GM19395 (cell line): ENCODE data around the gene SPEF2.

Experiments
- ATAC-seq: cut with Tn5 transposase; IDR thresholded peaks from one replicate; pipeline ENCODE4 v1.9.1; 2021; ENCODE audit warnings: mild to moderate bottlenecking, moderate library complexity; ENCODE audit not compliant: unreplicated experiment

SPEF2 gene

GRCh38 chr5:35698047-35698808 is 80.6 kb downstream of the SPEF2 start:
- ATAC-seq = no peak

- no peak for ATAC-seq
Observed at GRCh38 chr5:35707659-35708058, 90.0 kb downstream of the SPEF2 start.

GRCh38 chr5:35709688-35710087 is 92.0 kb downstream of the SPEF2 start:
- ATAC-seq = no peak

GRCh38 chr5:35717718-35718117 is 100.1 kb downstream of the SPEF2 start:
- no peak for ATAC-seq

GRCh38 chr5:35735718-35736117 is 118.1 kb downstream of the SPEF2 start:
- no peak for ATAC-seq

- no peak for ATAC-seq
Observed at GRCh38 chr5:35736280-35736679, 118.6 kb downstream of the SPEF2 start.

- no peak for ATAC-seq
Observed at GRCh38 chr5:35741126-35741716, 123.6 kb downstream of the SPEF2 start.

- ATAC-seq = no peak
Observed at GRCh38 chr5:35741971-35742370, 124.3 kb downstream of the SPEF2 start.

GRCh38 chr5:35743644-35744043 is 126.0 kb downstream of the SPEF2 start:
- ATAC-seq = no peak

- no peak for ATAC-seq
Observed at GRCh38 chr5:35745193-35745592, 127.5 kb downstream of the SPEF2 start.

- ATAC-seq = no peak
Observed at GRCh38 chr5:35745660-35746059, 128.0 kb downstream of the SPEF2 start.

- ATAC-seq = no peak
Observed at GRCh38 chr5:35752012-35752411, 134.3 kb downstream of the SPEF2 start.

- no peak for ATAC-seq
Observed at GRCh38 chr5:35753500-35753899, 135.8 kb downstream of the SPEF2 start.

- no peak for ATAC-seq
Observed at GRCh38 chr5:35754481-35754880, 136.8 kb downstream of the SPEF2 start.

GRCh38 chr5:35755966-35756365 is 138.3 kb downstream of the SPEF2 start:
- ATAC-seq = no peak

GRCh38 chr5:35758151-35758724 is 140.6 kb downstream of the SPEF2 start:
- no peak for ATAC-seq

GRCh38 chr5:35761541-35761940 is 143.9 kb downstream of the SPEF2 start:
- ATAC-seq = no peak

- no peak for ATAC-seq
Observed at GRCh38 chr5:35762368-35762767, 144.7 kb downstream of the SPEF2 start.

- no peak for ATAC-seq
Observed at GRCh38 chr5:35765921-35766320, 148.3 kb downstream of the SPEF2 start.

GRCh38 chr5:35771300-35771699 is 153.6 kb downstream of the SPEF2 start:
- no peak for ATAC-seq

GRCh38 chr5:35771839-35772238 is 154.2 kb downstream of the SPEF2 start:
- ATAC-seq = no peak

- ATAC-seq = no peak
Observed at GRCh38 chr5:35773967-35774366, 156.3 kb downstream of the SPEF2 start.
